ENCODE results near the gene CLEC2A. TPM values are rescaled to one million over a fixed set of nuclear protein-coding genes. Genes with fewer than 3 reads are reported as not detected.

Gene CLEC2A
- total RNA-seq, 1 experiment from 2014 or later = 0.87 TPM

DNA sequence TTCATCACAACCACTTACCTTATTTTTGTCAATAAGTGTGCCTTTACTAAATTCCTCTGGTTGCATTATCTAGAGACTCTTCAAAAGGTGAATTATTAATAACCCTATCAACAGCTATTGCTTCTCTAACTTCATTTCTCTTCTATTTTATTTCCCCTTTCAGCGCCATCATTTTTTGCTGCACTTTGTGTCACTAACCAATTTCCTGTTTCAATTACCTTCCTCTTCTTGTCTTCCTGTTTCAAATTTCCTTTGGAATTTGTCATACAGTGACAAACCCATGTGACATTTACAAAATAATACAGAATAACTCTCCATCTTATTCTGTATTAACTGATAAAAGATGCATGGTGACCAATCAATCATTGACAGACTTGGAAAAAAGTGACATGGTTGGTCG, 12.2 kb upstream of the CLEC2A start:
- no peak overlapping the region for H2BK120ac ChIP-seq (ENCODE audit: low read depth, low read length, poor library complexity, severe bottlenecking)
- H3K14ac ChIP-seq (ENCODE audit: insufficient read depth, low read length) = no peak overlapping the region
- no peak for DNase-seq
- H4K5ac ChIP-seq (ENCODE audit: insufficient read length, low read depth, low read length) = no peak overlapping the region
- no peaks in the 10 kb centered on the region for H3K79me2 ChIP-seq (ENCODE audit: insufficient read depth, low read length)
- no peak overlapping the region for H3K23ac ChIP-seq (ENCODE audit: insufficient read length, low read depth, low read length)
- H3K4me1 Mint-ChIP-seq = peaks cover 3 to 5% of the 10 kb centered on the region in 2 experiments; a peak in 3 of 4 replicates
- no peaks in the 10 kb centered on the region for H4K20me1 ChIP-seq (ENCODE audit: control insufficient read depth, insufficient read depth, insufficient read length)
- H3K79me1 ChIP-seq (ENCODE audit: insufficient read depth, low read depth, low read length, poor library complexity, severe bottlenecking) = no peaks in the 10 kb centered on the region
- no peaks in the 10 kb centered on the region for H3K9me3 ChIP-seq (ENCODE audit: control insufficient read depth, low read depth, low read length)
- H2BK15ac ChIP-seq (ENCODE audit: low read depth, low read length) = no peak overlapping the region
- no peaks in the 10 kb centered on the region for H3K27me3 Mint-ChIP-seq (ENCODE audit: low read depth)
- no peak overlapping the region for H3K56ac ChIP-seq (ENCODE audit: insufficient read length, low read depth, low read length)
- H3K9ac ChIP-seq (ENCODE audit: extremely low read depth, insufficient read length, low read length) = no peak overlapping the region
- no peak overlapping the region for H3K27ac ChIP-seq (ENCODE audit: insufficient read length, low read depth, low read length)
- H3K23me2 ChIP-seq (ENCODE audit: insufficient read length, low read depth, low read length, poor library complexity, severe bottlenecking) = no peaks in the 10 kb centered on the region
- no peak overlapping the region for H3T11ph ChIP-seq (ENCODE audit: low read length)
- H2BK5ac ChIP-seq (ENCODE audit: insufficient read length, low read length) = no peak overlapping the region
- no peak overlapping the region for H2AFZ ChIP-seq (ENCODE audit: low read length)
- H3K4ac ChIP-seq (ENCODE audit: low read depth, low read length) = no peak overlapping the region
- no peak overlapping the region for H2BK12ac ChIP-seq (ENCODE audit: insufficient read length, low read depth, low read length)
- H2BK20ac ChIP-seq (ENCODE audit: low read depth, low read length, poor library complexity, severe bottlenecking) = no peak overlapping the region
- no peak overlapping the region for H3K4me3 Mint-ChIP-seq
- WGBS (ENCODE audit: extremely low coverage, insufficient read length, low lambda C conversion rate) = no CpG with 5 or more reads among the region's 2 CpGs
- no peak overlapping the region for H4K8ac ChIP-seq (replicated peaks; ENCODE audit: insufficient read length, low read depth, low read length)
- no peak overlapping the region for H3K27ac Mint-ChIP-seq
- H3K4me2 ChIP-seq (ENCODE audit: insufficient read depth, insufficient read length, low read length) = no peak overlapping the region
- no peak overlapping the region for H3K18ac ChIP-seq (ENCODE audit: insufficient read length, low read depth, low read length)
- no peaks in the 10 kb centered on the region for H3K4me1 ChIP-seq (ENCODE audit: insufficient read depth, low read length)
- no peaks in the 10 kb centered on the region; a peak in 1 of 7 replicates for H3K36me3 Mint-ChIP-seq (ENCODE audit: insufficient read depth in 1 of 3, low read depth in 3 of 3)
- TF ChIP-seq CTCF (conservative IDR thresholded peaks at IDR 0.05) = no peak
- 0 out of 5 replicates have a peak, but pooled peaks cover 0 to 1% of the 10 kb centered on the region in 2 experiments for H3K9me3 Mint-ChIP-seq
- no peak overlapping the region for H2AK5ac ChIP-seq (ENCODE audit: insufficient read length, low read length)
- no peak overlapping the region for H4K91ac ChIP-seq (ENCODE audit: insufficient read length, low read depth, low read length)
- no peaks in the 10 kb centered on the region for H3K27me3 ChIP-seq (ENCODE audit: insufficient read depth, low read length)

Measured in H9 (cell line).